Measurements from ENCODE around the gene FOXD2.

- TF ChIP-seq ISL1 (CRISPR knock-in tag; IDR thresholded peaks at IDR 0.05): no peak
- TF ChIP-seq ZFP30 (CRISPR knock-in tag; IDR thresholded peaks at IDR 0.05): no peak
- TF ChIP-seq ZNF70 (CRISPR knock-in tag; IDR thresholded peaks at IDR 0.05): no peak
These were observed 30.9 kb upstream of the FOXD2 start for GRCh38 chr1:47406966-47407365.

Measured in SK-N-SH treated with all-trans-retinoic acid at 6 μM for 48 hours (cell line).